Measurements from ENCODE around the gene PRKD3. TPM values are rescaled to one million over a fixed set of nuclear protein-coding genes. Genes with fewer than 3 reads are reported as not detected.

Gene PRKD3
- total RNA-seq, 1 experiment from 2014 or later: 10.8 TPM

DNA sequence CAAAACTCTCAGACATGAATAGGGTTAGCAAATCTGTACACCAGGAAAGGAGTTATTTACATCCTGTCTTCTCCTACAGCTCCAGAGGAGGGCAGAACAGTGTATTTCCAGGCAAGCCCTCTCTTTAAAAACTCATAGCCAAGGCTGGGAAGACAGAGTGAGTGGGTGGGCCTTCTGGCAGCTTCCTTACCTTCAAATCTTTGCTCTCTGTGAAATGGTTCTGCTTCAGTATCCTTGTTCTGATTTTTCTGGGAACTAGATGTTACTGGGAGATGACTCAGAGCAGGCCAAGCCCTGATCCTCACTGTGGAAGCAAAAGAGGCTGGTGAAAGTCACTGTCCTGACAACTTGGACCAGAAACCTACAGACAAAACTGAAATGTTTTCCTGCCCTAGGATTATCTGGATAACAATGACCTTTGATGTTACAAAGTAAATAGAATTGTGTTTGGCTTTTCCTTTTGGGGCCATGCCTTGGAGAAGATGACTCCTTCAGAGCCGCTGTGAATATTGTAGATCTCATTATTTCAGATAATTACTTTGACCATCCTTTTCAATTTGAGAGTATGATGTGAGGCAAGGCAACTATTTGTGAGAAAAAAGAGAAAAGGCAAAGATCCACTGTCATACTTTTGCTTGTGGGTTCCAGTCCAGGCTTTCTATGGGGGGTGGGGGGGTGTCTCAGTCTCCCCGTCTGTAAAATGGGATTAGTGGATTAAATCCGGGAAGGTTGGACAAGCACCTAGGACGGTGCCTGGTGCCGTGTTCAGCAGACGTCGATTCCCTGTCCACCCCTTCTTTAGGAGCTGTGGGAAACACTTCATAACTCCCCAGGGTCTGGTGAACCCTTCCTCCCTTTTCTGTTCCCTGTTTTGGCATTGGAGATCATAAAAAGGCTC lies 19.2 kb upstream of the PRKD3 start:
- DNase-seq (ENCODE audit: low spot score): no peak

DNA sequence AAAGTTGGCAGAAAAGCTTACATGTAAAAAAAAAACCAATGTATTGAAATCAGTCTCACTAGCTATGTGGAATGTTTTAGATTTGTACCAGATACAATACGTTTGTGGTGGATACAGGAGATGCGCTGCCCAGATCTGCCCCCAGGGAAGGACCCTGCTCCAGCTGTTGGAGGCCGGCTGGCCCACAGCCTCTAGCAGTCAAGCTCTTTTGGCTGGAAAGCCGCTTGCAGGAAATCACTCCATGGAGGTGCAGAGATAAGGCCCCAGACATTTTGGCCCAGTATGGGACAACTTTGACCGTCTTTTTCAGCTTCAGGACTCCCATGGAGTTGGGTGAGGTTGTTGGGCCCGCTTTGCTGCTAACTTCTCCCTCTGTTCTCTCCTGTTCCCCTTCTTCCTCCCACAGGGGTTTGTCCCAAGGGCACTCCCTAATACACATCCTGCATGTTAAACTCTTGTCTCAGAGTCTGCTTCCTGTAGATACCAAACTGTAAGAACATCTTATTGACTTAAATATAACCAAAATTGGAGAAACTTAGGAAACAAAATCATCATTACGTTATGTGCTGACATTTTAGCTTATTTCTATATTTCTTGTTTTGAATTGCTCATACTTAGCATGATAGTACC lies 18.1 kb upstream of the PRKD3 start:
- no peak for DNase-seq (ENCODE audit: low spot score)

DNA sequence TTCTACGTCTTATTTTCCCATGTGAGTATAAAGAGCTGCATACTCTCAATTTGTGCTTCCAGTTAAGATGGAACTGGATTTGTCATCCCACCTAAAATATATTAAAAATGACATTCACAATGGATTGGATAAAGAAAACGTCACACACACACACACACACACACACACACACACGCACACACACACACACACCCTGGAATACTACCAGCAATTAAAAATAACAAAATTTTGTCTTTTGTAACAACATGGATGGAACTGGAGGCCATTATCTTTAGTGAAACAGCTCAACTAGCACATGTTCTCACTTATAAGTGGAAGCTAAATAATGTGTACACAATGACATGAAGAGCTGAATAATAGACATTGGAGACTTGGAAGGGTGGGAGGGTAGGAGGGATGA lies 16.0 kb upstream of the PRKD3 start:
- no peak for DNase-seq (ENCODE audit: low spot score)

DNA sequence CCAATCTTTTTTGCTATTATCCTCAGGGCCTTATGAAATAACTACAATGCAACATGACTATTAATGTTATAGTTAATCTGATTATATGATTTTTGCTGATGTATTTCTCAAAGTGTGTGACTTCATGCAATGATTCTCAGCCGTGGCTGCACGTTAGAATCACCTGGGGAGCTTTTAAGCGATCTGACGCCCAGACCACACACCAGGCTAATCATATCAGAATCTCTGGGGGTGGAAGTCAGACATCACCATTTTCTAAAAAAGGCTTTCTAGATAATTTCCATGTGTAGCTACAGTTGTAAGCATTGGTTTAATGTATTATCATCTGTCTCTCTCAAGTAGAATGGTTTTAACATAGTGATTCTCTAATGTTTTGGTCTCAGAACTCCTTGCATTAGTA lies 14.3 kb upstream of the PRKD3 start:
- no peak for DNase-seq (ENCODE audit: low spot score)

DNA sequence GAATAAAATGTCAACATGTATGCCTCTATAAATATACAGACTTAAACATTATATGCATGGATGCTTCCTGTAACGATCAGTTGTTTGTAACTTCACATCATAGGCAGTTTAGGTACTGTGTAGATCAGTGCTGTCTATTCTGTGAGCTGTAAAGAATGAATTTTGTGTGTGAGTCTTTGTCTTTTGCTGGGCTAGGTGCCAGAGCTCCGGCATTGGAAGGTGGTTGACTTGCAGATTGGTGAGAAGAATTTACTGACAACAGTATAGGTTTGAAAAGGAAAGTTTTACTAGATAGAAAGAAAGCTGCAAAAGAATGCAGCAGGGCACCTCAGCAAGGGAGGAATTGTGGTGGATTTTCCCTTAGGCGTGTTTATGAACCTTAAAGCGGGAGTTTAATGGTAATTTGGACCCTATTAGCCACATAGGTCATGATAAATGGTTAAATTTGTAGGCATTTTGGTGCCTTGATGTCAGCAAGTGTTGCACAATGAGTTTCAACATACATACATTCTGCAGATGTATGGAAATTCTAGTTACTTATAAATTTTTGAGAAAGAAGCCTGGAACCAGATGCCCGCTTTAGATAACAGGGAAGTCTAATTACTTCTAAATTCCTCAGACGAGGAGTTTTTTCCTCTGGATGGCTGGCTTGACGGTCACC lies 13.1 kb upstream of the PRKD3 start:
- DNase-seq (ENCODE audit: low spot score): no peak

DNA sequence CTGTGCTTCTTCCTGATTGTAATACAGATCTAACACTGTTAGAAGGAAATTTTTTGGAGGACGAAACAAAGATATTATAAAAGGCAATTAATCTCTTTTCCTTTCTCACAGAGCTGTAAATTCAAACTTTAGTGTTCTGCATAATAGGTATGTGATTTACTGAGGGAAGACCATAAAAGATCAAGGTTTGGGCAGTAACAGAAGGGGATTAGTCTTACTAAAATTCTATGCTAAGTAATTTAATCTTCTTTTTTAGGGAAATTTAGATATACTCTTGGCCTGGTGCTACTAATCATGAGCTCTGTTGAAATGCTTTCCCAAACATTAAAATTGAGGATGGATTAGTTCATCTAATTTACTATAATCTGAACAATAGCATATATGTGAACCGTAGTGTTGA lies 11.0 kb upstream of the PRKD3 start:
- no peak for DNase-seq (ENCODE audit: low spot score)

DNA sequence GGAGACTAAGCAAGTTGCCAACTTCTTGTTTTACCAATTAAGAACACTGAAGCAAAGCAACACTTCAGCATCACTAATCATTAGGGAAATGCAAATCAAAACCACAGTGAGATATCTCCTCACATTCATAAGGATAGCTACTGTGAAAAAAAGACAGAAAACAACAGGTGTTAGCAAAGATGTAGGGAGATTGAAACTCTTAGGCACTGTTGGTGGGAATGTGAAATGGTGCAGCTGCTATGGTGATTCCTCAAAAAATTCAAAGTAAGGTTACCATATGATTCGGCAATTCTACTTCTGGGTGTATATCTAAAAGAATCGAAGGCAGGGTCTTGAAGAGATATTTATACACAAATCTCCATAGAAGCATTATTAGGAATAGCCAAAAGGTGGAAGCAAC lies 8.6 kb upstream of the PRKD3 start:
- DNase-seq (ENCODE audit: low spot score): no peak

DNA sequence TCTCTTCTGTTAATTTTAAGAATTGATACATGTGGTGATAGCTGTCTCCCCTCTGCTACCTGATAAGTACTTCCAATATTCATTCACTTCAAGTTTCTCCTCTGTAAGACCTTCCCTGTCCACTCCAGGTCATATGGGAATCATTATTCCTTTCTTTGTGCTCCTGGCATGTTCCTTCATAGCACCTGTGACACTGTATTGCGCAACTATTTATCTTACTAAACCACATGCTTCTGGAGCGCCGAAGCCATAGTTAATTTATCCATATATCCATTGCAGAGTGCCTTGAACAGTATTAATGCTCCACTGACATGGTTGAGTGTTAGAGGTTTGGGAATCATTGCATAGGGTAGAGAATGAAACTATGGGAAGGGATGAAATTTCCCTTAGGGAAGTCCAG lies 7.9 kb upstream of the PRKD3 start:
- no peak for DNase-seq (ENCODE audit: low spot score)

DNA sequence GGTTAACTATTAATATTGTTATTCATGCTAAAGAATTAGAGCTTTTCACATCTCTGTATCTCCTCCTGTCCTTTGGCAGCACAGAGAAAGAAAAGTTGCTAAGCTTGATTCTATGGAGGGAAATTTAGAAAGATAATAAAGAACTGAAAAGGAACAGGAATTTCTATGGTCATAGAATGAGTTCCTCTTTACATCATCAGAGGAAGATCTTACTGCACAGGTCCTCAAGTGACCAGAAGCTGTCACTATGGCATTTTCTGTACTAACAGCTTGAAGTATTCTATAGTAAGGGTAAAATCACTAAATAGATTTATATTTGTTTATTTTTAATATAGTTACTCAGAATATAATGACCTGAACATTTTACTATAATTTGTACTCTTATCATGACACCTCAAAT lies 6.0 kb upstream of the PRKD3 start:
- no peak for DNase-seq (ENCODE audit: low spot score)

DNA sequence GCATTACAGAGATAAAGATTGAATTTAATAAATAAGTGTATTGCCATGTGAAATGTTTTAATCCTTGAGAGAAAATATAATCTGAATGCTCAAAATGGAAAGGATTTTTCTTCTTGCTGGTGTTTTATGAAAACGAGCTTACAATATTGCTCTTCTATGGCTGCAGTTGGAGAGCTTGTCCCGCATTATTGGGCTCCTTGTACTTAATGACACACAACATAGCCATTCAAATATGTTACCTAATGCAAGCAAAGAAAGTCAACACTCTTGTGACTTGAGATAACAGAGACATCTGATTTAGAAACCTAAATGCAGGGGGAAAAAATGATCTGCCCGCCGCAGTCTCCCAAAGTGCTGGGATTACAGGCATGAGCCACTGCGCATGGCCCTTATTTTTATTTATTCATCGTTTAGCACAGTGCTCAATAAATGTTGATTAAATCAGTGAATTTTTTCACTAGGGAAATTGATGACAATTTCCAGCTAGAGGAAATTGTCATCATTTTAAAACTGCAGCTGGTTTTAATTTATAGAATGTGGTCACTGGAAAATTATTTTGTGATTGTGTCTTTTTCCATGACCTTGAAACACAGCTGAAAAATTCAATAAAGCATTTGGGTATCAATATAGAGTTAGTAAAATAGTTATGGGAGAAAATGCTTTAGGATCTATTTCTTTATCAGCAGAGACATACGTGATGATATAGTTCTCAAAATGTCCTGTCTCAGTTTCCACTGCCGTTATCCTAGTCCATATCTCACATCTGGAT lies 2.4 kb upstream of the PRKD3 start:
- DNase-seq (ENCODE audit: low spot score): no peak

DNA sequence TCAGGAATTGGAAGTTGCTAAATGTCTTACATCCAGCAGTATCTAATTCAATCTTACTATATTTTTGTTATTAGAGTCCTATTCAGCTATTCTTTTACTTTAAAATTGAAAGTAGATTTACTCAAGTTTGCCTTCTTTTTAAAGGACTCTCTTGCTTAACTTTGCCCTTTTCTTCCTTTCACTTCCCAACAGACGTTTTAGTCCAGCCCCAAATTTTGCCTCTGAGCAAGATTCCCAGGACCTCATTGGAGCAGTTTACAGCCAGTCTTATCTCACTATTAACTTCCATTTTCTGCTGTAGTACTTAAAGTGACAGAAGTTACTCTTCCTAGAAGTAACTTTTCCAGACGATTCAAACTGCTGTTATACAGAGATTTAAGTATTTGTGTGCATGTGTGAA lies 1.7 kb upstream of the PRKD3 start:
- DNase-seq (ENCODE audit: low spot score): peak; percentile 21

DNA sequence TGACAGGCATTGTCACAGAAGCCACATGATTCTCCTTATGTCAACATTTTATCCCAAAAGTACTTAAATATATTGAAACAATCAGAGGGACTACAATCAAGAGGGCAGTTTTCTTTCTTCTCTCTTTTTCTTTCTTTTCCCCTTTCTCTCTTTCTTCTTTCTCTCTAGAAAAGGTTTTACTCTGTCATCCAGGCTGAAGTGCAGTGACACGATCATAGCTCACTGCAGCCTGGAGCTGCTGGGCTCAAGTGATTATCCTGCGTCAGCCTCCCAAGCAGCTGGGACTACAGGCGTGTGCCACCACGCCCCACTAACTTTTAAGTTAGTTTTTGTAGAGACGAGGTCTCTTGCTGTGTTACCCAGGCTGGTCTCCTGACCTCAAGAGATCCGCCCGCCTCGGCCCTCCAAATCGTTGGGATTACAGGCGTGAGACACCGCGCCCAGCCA lies 1.0 kb upstream of the PRKD3 start:
- DNase-seq (ENCODE audit: low spot score): no peak

DNA sequence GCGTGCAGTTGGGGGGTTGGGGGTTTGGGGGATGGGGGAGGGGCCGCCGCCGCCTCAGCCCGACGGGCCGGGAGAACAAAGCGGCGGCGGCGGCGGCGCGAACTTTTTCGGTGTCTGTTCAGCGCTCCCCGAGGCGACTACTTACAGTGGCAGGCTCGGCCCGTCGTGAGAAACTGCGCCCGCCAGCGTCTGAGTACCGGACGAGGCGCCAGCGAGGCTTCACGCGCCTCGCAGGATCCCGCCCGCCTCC lies 172 bp downstream of the PRKD3 start:
- peak; percentile 9 for DNase-seq (ENCODE audit: low spot score)

DNA sequence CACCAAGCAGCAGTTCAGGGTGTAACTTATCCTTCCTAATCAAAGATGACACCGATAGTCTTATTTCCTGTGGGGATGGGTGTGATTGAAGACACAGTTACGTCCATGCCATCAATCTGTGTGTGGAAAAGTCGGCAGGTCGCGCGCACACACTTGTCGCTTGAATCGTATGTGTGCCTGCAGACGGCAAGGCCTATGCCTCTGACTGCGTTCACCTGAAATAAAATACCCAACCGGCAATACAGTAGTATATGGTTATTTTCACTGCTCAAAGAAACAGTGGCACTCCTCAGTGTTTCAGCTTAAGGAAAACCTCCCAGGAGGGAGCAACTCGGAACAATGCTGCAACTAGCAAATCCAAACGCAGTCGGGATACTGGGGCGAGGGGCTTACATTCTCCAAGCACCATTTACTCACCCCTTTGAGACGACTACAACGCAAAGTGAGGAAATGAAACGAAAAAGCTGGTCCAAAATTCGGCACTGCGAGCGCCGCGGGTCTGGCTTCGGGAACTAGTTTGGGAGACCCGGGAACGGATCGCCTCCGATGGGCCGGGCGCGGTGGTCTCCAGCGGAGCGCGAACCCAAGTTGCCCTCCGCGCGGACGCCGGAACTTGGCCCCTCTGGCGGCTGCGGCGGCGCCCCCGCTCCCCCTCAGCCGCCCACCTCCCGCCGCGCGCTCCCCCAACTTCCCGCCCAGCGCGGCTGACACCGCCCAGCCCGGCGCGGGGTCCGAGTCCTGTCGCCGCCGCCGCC lies 675 bp downstream of the PRKD3 start:
- DNase-seq (ENCODE audit: low spot score): peak; percentile 2

DNA sequence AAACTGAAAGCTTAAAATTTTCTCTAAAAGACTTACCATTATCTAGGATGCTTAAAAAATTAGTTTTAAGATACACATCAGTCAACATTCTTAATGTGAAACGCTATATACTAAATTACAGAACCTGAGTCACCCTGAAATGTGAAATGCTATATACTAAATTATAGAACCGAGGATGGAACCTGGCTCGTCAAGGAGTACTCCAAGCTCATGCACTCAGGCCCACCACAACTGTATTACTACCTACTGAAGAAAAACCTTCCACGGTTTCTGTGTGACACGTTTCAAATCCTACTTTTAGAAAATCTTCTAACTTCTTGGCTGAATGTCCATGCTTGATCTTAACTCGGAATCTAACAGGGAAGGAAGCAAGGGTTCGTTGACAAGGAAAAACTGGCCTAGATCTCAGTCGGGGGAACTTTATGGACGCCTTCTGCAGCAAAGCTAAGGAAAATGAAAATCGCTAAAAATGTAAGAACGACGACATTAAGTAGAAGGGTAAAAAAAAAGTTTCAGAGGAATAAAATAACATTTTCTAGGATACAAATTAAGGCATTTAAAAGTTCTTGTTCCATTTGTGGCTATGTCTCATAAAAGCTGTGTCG lies 1.4 kb downstream of the PRKD3 start:
- no peak for DNase-seq (ENCODE audit: low spot score)

DNA sequence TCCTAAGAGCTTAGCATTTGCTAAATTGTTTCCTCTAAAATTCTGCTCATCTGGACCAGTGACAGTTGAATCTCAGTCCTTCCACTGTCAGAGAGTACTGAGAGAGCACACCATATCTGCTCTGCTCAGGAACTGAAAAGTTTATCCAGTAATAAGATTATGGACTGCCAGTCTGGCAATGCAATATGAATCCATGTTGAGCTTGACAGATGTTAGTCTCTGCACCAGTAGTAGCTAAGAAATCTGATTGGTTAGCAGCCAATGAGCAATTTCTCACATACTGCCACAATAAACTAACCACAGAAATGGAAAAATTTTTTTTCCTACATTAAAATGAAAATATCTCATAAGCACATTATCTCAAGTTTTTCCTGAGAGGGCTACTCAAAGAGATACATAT lies 2.3 kb downstream of the PRKD3 start:
- DNase-seq (ENCODE audit: low spot score): no peak

DNA sequence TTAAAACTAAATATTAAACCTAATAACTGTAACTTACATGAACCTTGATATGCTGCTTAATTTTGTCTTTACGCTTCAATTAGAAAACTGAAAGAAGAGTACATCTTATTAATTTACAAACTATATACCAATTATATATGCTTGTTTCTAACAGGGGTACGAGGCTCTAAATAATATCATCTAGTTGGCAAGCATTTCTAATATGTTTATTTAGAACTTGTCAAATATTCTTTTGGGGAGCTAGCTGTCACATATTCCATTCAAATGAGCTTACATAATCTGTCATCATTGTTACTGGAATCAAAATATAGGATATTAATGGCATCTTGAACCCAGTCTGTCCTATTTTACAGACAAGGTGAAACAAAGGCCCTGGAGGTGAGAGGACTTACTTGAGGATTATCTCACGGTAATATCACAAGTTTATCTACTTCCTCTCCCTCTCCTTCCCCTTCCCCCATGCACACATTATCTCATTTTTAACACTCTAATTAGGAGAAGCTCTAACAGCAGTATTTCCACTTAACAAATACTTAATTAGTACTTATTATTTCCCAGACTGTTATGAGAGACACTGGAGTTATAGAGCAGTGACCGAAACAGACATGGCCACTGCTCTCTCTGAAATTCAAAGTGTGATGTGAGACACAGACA lies 3.5 kb downstream of the PRKD3 start:
- no peak for DNase-seq (ENCODE audit: low spot score)

DNA sequence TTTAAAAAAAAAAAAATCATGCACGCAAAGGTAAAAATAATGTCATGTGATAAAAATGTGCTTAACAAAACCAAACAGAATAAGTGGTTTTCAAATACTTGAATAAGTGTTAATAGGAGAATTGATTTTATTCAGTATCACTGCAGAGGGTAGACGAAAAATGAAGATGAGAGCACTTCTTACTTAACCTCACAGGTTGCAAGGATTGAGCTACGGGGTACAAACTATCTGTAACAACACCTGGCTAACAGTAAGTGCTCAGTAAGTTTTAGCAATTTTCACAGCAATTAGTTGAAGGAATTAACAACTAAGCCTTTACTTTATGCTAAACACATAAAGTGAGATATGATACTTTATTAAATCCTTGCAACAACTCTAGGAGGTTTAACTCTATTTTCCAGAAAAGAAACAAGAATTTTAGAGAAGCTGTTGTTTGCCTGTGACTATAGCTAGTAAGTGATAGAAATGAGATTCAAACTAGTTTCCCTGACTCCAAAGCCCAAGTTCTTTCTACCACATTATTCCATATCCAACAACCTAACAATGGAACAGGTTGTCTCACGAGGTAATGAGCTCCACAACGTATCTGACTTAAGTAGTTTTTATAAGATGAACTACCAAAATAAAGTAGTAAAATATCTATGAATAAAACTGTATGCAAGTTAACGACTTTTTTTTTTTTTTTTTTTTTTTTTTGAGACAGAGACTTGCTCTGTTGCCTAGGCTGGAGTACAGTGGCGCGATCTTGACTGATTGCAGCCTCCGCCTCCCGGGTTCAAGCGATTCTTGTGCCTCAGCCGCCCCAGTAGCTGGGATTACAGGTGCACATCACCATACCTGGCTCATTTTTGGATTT lies 4.7 kb downstream of the PRKD3 start:
- no peak for DNase-seq (ENCODE audit: low spot score)

DNA sequence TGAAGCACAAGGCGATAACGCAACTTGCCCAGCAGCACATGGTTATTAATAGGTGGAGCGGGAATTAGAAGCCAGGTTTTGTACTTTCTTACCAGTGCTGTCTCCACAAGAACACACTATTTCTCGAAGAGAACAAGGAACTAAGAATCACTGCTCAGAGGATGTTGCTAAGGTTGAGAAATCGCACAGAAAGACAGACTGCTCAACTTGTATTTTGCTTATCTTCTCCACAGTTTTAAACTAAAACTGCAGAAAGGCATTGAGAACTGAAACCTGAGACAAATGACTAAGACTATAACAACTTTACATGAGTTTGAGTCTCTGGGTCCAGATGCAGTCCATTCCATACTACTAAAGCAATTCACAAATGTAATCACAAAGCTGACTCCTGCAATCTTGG lies 6.2 kb downstream of the PRKD3 start:
- DNase-seq (ENCODE audit: low spot score): no peak

DNA sequence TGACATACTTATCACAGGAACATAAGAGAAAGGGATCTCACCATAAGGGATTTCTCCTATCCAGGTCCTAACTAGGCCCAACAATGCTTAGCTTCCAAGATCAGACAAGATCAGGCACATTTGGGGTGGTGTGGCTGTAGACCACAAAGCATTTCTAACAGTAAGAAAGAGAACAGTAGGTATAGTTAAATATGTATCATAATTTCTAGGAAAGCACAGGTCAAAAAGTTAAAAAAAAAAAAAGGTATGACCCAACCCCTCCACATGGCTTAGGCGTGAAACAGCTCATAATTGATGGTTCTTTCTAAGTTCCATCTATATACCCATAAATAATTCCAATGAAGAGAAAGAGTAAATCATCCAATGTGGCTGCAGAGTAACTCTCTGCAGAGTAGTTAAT lies 6.9 kb downstream of the PRKD3 start:
- DNase-seq (ENCODE audit: low spot score): no peak

Measured in H4 (cell line).